IPS-NIHi7 (cell line): Measurements from ENCODE around the gene UBALD1.

Source experiments
- DNase-seq: peaks from one replicate; pipeline ENCODE4 v3.0.0; 2012; ENCODE audit warnings: mixed read lengths; ENCODE audit errors: extremely low spot score

Gene UBALD1

DNA sequence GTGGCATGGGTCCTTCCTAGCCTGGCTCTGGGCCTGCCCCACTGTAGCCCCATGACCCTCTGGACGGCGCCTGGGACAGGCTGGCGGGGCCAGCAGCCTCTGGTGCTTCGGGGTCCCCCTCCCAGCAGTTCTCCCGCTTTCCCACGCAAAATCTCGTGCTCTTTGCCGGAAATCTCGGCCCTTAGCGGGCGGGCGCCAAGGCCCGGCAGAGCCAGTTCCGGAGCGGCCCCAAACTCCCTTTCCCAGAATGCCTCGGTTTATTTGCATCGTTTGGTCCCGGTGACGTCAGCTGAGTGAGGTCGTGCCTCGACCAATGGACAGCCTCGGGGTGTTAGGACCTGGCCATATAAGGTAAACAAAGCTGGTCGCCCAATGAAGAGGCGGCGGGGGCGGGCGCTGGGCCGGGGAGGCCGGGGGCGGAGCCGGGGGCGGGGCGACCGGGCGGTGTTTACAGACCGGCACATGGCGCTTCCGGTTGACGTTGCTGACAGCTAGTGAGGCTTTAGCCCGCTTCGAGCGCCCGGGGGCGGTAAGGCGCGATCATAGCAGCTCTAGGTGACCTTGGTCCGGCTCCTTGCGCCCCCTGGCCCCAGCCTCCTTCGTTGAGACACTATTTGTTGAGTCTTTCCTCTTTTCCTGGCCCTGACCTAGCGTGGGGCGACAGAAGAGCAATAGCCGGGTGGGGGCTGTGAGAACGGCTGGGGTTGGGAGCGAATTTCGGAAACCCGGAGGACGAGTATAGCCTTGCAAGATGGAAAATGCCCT, 1.5 kb upstream of the UBALD1 start:
- DNase-seq: peak; percentile 95

DNA sequence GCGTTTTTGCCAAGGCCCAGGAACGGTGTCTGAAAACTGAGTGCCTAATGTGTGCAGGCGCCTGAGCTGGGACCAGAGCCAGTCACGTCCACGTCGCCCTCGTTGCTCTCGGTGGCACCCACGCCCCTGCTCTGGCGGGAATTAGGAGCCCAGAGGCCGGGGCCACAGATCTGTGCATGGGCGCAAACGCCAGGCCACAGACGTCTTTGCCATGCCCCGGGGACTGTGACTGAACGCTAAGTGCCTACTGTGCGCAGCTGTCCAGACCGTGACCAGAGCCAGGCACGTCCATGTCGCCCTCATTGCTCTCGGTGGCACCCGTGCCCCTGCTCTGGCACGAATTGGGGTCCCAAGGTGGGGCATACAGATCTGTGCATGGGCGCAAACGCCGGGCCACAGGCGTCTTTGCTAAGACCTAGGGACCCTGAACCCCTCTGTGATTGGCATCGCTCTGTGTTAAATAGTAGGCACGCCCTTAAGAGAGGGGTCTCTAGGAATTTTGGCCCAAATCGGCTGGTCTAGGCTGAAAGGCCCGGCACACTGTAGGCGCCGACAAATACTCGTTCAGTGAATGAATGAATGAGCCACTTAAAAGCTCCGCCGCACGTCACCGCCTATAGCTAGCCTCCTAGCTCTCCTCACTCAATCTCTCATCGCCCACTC, 827 bp upstream of the UBALD1 start:
- DNase-seq: no peak

DNA sequence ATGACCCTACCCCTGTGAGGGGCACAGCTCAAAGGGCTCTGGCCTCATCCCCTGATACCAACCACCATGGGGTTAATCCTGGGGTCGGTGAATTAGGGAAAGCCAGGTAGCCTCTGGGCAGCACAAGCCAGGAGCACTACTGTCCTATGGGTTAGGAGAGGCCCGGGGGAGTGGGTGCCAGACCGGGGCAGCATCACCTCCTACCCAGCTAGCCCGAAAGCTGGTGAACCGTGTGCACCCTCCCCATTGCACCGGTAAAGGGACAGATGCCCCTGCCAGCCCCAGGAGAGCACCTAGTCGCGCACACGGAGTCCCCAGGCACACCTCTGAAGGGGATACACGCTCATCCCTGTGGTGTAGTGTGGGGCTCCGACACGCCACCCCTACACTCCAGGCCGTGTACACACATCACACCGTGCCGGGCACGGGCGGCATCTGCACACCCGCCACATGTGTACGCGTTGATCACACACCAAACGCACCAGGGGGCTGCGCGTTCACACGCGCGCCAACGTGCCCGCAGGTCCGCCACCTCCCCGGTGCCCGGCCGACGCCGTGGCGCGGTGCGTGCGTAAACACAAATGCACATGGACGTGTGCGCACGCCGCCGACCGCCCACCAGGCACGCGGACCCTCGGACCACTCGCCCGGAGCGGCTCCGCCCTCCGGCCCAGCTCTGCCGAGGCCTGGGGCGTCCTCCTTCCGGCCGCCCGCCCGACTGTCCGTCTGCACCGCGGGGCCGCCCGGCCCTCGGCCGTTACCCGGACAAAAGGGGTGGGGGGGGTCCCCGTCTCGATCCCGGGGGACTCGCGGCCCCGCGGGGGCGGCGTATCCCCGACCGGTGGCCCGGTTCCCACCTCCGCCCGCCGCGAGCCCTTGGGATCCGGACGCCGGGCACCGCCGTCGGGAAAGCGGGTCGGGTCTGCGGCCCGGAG, 785 bp downstream of the UBALD1 start:
- no peak for DNase-seq

DNA sequence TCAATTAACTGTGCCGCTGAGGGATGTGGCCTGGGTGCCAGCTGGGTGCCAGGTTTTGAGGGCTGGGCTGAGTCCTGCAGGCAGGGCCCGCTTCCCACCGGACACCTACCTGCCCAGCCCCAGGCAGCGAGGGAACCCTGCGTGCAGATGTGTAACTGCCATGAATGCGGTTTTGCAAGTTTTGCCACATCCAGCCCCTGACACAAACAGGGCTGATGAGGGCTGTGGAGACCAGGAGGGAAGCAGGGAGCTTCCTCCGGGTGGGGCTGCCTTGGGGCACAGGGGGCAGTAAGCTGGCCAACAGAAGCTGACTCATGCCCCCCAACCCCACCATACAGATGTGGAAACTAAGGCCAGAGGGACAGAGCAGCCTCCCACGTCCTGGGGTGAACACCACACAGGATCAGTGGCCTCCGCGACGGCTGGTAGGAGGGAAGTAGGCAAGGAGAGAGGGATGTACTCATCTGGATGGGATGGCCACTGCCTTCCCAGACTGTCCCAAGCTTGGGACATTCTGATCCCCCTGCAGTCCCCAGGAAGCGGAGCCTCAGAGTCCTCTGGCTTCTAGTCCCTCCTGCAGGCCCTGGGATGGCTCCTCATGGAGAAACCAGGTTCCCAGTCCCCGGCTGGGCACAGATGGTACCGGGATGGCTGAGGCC, 1.6 kb downstream of the UBALD1 start:
- DNase-seq: no peak

DNA sequence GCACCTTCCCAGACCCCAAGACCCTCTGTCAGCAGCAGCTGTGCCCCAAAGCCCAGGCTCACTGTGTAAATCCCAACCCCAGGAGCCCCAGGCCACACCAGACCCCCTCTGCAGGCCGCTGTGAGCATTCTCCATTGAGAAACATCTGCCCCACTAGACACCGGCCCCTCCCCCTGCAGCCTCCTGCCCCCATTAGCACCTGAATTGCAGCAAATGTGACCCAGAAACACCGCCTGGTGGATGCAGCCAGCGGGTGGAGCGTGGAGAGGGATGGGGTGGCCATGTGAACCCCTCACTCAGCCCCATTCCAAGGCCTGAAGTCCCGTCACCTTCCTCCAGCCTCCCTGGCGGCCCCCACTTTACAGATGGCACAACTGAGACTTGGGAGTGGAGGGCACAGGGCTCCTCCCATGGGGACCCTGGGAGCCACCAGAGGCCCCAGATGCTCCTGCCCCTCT, 2.2 kb downstream of the UBALD1 start:
- DNase-seq: peak; percentile 71

DNA sequence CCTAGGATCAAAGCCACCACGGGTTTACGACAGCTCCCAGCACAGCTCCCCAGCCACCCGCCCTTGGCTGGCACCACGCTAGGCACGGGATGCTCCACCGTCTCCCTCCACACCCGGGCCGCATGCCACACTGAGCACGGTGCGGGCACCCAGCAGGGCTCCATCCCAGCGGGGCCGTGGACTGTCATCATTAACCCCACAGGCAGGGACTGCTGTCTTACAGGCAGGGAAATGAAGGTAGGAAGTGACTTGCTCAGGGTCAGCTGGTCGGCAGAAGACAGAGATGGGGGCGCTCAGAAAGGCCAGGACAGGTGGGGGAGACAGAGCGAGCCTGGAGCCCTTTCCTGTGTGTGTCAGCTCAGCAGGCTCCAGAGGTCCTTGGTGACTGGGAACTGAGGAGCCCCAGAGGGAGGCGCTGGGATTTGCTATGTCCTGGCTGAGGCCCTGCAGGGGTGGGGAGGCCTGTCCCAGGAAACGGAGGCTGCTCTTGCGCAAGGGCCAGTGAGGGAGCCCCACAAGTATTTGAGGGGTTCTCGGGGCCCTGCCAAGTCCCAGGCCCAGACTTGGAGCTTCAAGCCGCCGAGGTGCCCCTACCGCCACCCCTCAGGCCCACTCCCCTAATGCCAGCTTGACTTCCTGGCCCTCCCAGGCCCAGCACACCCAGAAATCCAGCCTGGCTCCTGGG, 3.2 kb downstream of the UBALD1 start:
- DNase-seq: no peak

DNA sequence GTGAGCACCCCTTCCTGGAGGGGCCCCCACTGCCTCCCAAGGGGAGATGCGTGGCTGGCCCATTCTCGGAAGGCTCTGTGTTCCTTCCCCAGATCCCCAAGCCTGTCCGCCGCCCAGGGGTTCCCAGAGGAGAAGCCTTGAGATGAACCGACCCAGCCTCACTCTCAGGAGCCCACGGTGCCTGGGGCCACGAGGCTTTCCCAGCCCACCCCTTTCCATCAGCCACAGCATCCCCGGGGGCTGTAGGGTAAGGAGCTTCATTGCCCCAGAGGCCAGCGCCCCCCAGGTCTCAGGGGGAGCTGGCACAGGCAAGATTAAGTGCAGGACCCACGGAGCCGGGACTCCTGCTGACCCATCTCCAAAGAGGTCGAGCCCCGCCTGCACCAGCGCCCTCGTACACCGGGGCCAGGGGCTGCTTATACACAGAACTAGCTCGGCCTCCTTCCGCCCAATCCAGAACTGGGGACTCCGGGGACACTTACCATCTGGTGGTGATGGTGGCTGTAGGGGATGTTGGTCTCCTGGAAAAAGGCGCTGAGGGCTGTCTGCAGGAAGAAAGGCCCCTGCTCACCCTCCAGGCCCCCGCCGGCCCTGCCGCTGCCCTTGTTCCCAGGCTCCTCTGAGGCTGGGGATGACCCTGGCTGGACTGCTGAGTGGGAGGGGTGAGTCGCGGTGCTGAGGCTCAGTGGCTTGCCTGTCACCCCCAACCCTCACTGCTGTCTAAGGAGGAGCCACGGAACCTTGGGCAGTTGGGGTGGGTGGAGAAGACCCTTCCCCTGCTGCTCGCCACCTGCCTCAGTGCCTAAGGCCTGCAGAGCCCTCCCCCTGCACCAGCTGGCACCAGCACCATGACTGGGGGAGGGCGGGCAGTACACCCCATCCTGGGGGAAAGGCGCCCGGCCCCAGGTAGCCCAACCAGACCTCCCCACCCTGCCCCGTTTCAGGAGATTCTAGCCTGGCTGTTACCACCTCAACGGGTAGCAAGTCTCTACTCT, 4.4 kb downstream of the UBALD1 start:
- no peak for DNase-seq

DNA sequence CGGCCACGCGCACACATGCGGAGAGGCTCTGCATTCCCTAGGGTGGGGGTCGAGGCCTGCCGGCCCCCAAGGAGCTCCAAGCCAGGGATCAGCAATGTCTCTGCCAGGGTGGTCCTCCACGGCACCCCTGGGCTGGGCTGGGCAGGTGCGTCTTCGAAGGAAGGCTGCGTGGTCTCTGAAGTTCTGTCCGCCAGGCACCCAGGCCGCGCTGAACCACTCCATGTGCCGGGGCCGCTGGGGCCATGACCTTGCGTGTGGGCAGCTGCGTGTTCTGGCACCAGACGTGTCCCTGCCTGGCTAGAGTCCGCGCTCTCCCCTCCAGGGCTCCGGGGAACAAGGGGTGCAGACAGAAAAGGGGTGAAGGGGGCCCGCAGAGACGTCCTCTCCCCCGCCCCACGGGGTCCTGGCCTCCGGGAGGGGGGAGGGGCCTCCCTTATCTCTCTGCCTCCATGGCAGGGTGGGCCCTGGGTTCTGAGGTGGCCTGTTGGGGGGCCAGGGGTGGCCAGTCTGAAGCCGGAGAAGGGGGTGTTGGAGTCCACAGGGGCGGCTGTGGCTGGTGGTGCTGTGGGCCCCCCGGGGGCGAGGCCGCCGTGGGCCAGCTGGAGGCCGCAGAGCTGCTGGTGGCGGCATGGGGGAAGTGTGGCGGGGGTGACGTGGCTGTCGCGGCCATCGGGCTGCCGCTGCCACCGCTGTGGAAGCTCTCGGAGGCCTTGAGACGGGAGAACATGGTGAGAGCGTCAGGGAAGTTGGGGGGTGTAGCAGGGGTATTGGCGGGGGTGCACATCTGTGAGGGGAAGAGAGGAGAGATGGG, 5.3 kb downstream of the UBALD1 start:
- no peak for DNase-seq

DNA sequence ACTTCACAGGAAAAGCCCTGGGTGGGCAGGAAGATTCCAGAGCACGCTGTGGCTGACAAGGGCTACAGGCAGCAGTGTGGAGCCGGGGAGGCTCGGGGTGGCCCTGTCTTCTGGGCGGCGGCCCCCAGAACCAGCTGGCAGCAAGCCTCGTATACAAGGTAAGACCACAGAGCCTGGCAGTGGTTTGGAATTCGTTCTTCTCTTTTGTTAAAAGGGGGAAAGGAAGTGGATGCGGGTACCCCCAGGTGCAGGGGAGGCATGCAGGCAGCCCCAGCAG, 6.0 kb downstream of the UBALD1 start:
- DNase-seq: no peak

DNA sequence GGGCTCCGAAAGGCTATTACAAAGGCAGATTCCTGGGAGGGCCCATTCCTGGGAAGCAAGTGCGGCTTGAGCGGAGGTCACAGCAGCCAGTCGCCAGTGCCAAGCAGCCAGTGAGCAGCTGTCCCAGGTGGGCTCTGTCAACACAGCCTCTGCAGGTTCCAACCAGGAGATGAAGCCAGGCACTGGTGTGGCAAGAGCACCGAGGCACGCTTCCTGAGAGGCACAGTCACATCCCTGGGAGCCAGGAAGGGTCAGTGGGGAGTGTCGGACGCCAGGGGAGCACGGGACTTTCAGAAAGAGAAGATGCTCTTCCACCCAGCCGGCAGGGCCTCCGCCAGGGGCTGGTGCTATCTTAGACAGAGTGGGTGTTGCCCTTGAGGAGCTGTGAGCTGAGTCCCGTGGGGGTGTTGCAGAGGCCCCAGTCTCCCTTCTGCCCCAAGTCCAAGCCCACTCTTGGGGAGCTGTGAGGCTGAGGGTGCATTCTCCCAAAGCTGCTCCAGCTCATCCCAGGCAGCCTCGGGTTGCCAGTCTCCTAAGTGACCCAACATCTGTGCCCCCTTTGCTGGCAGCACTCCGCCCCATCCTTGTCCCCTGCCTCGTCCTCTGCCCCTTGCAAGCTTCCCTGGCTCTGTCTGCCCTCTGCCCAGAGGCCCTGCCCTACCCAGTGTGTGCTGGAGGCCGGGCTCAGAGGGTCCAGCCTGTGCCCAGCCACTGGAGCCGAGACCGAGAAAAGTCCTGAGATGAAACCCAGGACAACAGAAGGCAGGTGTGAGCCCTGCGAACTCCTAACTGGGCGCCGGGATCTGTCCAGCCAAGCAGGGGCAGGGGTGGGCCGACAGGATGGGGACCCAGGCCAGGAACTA, 6.6 kb downstream of the UBALD1 start:
- DNase-seq: no peak

DNA sequence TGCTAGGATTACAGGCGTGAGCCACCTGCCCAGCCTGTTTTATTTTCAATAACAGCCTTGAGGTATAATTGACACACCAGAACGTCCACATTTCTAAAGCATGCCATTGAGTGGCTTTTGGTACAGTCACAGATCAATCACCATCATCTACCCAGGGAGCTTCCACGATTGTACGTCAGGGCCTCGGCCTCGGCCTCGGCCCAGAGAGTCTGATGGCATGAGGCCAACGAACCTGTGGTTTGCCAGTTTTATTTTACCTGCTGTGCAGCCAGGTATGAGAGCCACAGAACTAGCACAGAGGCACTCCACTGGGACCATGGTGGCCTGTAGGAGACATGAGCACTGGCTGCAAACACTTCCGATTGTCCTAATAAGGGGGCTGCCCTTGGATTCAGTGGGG, 8.3 kb downstream of the UBALD1 start:
- no peak for DNase-seq

DNA sequence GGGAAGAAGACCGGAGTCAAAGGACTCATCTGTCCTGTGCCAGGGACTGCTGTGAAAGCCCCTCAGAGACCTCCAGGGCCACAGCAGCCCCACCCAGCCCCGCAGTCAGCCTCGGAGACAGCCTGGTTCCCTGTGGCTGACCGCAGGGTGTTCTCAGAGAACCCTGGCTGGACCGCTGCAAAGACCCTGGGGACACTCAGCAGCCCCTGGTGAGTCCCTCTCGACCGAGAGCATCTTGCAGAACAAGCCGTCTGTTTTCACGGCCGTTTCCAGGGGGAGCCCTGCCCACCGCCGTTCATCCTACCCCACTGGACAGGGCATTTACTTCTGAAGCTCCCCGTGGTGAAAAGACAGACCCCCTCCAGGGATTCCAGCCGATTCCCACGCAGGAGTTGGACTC, 10.3 kb downstream of the UBALD1 start:
- DNase-seq: no peak

DNA sequence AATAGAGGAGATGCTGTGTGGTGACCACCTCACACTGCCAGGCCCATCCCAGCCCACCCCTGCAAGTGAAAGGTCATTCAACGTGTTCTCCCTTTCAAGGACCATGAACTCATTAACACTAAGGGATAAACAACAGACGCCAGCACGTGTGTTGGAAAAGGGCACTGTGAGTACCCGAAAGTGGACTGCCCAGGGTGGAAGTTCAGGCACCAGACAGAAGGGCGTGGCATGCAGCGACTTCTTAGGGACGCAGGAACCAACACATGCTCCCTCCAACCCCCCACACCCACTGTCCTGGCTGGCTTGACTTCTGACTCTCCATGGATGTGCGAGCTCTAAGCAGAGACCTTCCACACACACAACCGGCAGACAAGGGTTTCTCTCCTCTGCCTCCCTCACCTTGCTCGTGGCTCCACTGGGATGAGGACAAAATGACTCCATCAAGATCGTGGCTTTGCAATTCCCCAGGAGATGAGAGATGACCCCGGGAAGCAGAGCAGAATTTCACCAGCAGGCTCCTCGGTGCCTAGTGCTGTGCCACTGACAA, 11.0 kb downstream of the UBALD1 start:
- no peak for DNase-seq

DNA sequence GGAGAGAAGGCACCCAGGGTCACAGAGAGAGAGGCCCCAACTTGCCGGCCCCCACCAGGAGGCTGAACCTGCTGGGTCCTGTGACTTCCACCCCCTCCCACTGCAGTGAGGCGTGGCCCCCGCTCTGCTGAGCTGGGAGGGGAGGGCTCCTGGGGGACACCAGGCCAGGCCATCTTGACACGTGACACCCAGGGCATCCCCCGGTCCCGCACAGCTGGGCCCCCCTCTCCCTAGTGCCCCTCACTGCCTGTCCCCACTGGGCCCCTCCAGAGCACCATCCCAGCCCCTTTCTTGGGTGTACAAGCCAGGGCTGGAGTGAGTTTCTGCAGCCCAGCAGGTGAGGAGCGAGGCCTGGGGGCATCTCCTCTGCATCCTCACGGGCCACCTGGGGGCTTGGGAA, 12.4 kb downstream of the UBALD1 start:
- DNase-seq: no peak

DNA sequence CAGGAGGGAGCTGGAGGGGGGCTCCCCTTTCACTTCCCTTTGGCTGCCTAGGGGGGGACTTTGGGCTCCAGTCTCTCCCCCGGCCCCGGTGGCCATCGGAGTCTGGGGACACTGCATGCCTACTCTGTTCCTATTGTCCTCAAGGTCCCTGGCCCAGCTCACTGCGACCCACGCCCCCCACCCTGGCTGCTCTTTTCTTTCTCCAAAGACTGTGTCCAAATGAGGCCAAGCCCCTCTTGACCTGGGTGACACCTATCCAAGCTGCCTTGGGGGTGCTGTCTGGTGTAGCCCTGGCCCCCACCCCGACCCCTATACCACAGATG, 12.9 kb downstream of the UBALD1 start:
- DNase-seq: no peak

DNA sequence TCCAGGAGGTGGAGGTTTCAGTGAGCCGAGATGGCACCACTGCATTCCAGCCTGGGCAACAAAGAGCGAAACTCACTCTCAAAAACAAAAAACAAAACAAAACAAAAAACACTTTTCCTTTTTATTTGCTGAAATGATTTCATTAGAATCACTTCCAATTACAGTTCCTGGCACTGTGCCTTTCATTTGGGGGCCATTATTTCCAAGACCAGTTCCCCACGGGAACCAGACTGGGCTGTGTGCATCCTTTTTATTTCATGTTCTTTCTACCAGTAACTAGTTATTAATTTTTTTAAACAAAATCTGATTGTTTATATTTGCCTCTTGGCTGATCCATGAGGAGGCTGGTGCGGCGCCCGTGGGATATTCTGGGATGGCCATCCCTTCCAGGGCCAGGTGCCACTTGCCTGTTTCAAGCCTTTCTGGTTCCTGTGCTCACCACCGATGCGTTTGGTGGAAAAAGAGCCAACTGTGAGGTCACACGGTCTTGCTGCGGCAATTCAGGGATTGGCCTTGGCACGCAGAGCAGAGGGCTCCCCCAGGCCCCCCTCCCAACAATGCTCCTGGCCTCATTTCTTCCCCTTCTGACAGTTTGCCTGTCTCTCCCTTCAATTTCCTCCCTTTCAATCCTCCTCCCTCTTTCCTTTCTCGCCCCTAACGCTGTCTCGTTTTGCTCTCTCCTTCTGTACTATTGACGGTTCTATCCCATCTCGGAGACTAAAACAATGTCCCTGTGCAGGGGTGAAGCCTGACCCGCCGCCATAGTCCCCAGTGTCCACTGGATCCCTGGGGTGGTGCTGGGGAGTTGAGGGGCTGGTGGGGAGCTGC, 13.4 kb downstream of the UBALD1 start:
- DNase-seq: no peak

DNA sequence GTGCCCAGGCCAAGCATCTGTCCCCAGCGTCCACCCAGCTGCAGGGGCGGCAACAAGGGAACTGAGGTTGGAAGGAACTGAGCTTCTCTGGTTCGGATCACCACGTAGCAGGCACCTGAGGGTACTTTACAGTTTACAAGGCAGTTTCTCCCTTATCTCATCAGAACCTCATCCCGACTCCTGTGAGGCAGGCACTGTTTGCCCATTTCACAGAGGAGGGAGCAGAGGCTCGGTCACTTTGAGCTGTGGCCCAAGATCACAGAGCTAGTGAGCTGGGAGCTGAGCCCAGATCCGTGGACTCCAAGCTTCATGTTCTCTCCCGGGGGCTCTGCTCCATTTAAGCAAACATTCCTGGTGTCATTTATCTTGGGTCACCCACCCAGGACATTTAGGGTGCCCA, 15.1 kb downstream of the UBALD1 start:
- DNase-seq: no peak
